ENCODE measurements around the gene MICAL3.
"Not testable (repeated sequence)": the region's sequence is repeated elsewhere in the genome, so short reads cannot be mapped to it uniquely, and the experiment has no call there.

Gene MICAL3

DNA sequence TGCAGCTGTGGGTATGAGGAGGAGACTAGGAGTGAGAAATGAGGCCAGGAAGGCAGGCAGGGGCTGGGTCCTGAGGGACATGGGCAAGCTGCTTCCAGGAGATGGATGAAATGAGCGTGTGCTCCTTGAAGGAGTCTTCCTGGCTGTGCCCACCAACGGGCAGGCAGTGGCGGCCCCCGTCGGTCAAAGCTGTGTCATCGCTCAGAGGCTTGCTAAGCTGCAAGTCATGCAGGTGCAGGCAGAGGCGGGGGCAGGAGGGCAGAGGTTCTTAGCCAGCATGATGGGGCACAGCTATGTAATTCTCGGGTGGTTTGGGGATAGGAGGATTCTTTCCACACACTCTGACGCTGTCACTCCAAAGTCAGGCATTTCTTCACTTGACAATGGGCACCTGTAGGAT is 40.9 kb upstream of the MICAL3 start:
- no peak for DNase-seq (ENCODE audit: low spot score)
- TF ChIP-seq, protein P1, sequence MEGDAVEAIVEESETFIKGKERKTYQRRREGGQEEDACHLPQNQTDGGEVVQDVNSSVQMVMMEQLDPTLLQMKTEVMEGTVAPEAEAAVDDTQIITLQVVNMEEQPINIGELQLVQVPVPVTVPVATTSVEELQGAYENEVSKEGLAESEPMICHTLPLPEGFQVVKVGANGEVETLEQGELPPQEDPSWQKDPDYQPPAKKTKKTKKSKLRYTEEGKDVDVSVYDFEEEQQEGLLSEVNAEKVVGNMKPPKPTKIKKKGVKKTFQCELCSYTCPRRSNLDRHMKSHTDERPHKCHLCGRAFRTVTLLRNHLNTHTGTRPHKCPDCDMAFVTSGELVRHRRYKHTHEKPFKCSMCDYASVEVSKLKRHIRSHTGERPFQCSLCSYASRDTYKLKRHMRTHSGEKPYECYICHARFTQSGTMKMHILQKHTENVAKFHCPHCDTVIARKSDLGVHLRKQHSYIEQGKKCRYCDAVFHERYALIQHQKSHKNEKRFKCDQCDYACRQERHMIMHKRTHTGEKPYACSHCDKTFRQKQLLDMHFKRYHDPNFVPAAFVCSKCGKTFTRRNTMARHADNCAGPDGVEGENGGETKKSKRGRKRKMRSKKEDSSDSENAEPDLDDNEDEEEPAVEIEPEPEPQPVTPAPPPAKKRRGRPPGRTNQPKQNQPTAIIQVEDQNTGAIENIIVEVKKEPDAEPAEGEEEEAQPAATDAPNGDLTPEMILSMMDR (IDR thresholded peaks at IDR 0.05; ENCODE audit: extremely low read depth, insufficient read depth, missing control alignments), result no peak
- in situ Hi-C loops (cut with MboI; ENCODE audit: low pct_unique_long_range_greater_than_20kb, low sequenced_read_pairs, unreplicated experiment), result no loop called here

DNA sequence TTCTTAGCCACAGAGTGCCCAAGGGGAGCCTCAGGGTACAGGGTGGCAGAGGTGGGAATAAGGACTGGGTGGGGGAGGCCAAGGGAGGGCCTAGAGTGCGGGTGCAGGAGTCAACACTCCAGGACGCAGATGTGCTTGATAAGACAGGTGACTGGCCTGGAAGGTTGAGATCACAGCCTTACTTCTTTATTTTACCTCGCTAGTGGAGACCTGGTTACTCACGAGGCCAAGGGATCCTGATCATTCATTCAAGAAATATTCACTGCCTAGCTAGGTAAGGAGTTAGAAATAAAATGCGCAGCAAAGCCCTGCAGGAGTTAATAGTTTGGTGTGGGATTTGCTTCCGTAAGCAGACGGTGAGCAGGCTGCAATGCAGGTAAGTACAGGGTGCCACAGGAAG is 40.3 kb upstream of the MICAL3 start:
- in situ Hi-C loops (cut with MboI; ENCODE audit: low pct_unique_long_range_greater_than_20kb, low sequenced_read_pairs, unreplicated experiment), result no loop called here
- TF ChIP-seq, protein P1 (IDR thresholded peaks at IDR 0.05; ENCODE audit: extremely low read depth, insufficient read depth, missing control alignments), result no peak
- DNase-seq (ENCODE audit: low spot score), result no peak

DNA sequence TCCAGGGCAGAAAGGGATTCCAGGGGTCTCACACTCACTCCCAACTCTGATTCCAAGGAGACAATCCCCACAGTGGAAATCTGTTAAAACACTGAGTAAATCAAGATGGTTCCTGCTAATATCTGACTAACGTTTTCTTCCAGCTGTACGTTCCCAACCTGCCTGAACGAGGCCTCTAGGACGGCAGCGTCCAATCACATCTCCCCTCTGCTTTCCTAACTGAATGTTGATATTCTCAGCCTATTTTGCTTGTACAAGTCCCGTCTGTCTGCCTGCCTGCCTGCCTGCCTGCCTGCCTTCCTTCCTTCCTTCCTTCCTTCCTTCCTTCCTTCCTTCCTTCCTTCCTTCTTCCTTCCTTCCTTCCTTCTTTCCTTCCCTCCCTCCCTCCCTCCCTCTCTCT is 39.4 kb upstream of the MICAL3 start:
- DNase-seq (ENCODE audit: low spot score); in situ Hi-C loops (cut with MboI; ENCODE audit: low pct_unique_long_range_greater_than_20kb, low sequenced_read_pairs, unreplicated experiment): not testable (repeated sequence)

DNA sequence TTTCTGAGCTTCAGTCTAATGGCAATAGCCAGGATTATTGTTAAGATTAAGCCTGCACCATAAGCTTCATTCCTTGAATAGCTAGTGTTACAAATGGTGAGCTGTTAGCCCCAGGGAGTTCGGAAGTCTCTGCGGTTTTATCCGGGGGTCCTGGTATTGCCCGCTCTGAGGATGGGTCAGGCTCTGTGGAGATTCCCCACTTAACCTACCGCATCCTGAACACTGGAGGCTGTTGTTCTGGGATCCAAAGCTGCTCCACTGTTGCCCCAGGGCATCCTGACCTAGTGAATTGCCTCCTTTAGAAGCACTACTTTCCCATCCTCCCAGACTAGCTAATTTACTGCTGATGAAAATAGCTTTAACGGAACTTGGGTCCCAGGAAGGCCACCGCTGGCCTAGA is 38.9 kb upstream of the MICAL3 start:
- no peak for DNase-seq (ENCODE audit: low spot score)
- in situ Hi-C loops (cut with MboI; ENCODE audit: low pct_unique_long_range_greater_than_20kb, low sequenced_read_pairs, unreplicated experiment), result no loop called here
- TF ChIP-seq, protein P1 (IDR thresholded peaks at IDR 0.05; ENCODE audit: extremely low read depth, insufficient read depth, missing control alignments), result no peak

DNA sequence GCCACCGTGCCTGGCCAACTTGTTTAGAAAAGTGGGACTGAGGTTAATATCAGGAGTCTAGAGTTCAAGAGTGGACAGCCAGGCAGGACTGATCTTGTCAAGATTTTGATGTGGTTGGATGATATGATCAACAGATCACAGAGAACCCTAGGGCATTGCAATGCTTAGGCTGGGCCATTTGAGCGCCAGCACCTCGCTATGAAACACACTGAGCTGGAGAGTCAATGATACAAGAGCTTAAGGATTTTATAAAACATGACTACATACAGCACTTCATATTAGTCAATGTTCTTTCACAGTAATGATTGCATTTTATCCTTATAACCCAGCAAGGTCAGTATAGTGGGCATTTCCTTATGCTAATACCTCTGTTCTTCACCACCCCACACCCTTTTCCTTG is 38.1 kb upstream of the MICAL3 start:
- TF ChIP-seq, protein P1 (IDR thresholded peaks at IDR 0.05; ENCODE audit: extremely low read depth, insufficient read depth, missing control alignments), result no peak
- DNase-seq (ENCODE audit: low spot score), result no peak
- in situ Hi-C loops (cut with MboI; ENCODE audit: low pct_unique_long_range_greater_than_20kb, low sequenced_read_pairs, unreplicated experiment), result no loop called here

DNA sequence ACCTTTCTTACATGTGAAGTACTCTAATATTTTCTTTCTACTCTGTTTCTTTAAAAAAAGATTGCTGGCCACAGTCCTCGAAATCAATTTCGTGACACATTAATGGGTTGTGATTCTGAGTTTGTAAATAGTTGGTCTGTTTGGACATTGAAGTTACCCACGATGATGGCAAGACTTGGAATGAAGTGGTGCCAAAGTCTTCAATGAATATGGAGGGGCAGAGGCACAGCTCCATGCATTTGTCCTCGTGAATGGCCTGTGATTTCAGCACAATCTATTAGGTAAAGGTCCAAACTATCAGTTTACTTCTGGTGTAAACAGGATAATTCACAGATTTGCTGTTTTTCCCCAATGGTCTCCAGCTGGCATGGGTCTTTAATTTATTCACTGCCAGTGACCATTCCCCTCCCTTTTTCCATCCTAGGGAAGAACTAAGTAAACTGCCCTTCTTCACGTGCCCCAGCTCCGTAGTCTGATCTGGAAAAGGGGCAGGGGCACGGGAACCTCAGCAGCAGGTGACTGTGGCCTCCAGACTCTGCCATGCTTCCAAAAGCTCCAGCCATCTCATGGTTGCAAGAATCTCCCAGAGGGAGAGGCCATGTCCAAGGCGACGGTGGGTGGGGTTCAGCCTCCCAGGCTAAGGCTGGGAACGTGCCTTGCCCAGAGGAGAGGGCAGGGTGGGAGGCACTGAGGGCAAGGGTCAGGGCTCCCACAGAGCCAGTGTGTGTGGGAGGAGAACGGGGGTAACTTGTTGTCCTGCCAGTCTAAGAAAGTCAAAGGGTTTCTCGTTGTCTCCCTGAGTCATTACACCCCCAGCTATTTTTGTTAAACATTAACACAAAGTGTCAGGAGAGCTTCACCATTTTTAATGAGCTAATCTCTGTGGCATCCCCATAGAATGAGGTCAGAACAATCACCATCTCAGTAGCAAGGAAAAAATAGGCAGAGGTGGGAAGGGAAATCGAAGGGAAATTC is 36.6 kb upstream of the MICAL3 start:
- TF ChIP-seq, protein P1 (IDR thresholded peaks at IDR 0.05; ENCODE audit: extremely low read depth, insufficient read depth, missing control alignments), result no peak
- DNase-seq (ENCODE audit: low spot score), result no peak
- in situ Hi-C loops (cut with MboI; ENCODE audit: low pct_unique_long_range_greater_than_20kb, low sequenced_read_pairs, unreplicated experiment), result no loop called here

DNA sequence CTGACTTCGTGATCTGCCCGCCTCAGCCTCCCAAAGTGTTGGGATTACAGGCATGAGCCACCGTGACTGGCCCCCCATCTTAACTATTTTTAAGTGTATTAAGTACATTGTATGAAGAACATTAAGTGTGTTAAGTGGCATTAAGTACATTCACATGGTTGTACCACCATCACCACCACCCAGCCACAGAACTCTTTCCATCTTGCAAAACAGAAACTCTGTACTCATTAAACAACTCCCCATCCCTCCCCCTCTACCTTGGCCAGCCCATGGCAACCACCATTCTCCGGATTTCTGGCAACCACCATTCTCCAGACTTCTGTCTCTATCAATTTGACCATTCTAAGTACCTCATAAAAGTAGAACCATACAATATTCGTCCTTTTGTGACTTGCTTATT is 35.6 kb upstream of the MICAL3 start:
- TF ChIP-seq, protein P1 (IDR thresholded peaks at IDR 0.05; ENCODE audit: extremely low read depth, insufficient read depth, missing control alignments), result no peak
- in situ Hi-C loops (cut with MboI; ENCODE audit: low pct_unique_long_range_greater_than_20kb, low sequenced_read_pairs, unreplicated experiment), result no loop called here
- DNase-seq (ENCODE audit: low spot score), result no peak

Measured in GM13977 (cell line).